Measurements from ENCODE around the gene HGFAC.

The HGFAC gene

DNA sequence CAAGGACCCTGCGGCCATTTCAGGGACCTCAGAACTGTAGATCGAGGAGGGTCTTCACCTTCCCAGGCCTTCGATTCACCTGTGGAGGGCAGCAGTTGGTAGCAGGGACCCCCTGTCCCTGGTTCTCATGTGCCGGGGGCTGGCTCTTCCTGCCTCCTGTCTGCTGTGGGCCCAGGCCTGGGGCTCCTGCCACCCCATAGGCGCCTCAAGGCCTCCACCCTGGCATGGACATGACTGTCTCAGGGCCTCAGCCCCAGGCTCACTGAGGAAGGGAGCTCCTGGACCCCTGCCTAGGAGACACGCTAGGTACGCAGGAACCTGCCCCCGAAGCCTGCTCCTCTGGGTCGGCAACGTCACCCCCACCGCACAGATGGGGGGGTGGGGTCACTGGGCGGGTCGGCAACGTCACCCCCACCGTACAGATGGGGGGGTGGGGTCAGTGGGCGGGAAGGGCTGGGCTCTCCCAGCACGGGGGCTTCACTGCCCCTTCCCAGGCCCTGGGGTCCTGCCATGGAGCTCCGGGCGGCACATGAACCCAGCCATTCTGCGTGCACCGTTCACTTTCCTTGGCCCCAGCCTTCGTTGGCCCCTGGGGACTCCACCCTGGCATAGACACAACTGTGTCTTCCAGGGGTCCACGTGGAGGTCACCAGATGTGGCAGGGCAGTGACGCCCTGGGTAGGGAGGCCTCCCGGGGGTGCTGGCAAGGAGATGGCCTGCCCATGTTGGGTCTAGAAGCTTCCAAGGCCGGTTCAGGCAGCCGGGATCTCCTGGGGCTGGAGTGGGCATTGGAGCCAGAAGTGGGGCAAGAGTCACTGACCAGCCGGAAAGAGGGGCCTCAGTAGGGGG is 3.5 kb upstream of the HGFAC start:
- TF ChIP-seq CTCF (IDR thresholded peaks at IDR 0.05; ENCODE audit: low read depth, low read length, poor library complexity, severe bottlenecking) (no peak), EZH2phosphoT487 (IDR thresholded peaks at IDR 0.05; ENCODE audit: borderline replicate concordance, low read length) (no peak)
- H3K4me3 ChIP-seq (ENCODE audit: low read length), result no peak overlapping the region
- no peaks in the 10 kb centered on the region for H3K36me3 ChIP-seq (ENCODE audit: control insufficient read depth, low read length)
- no peaks in the 10 kb centered on the region for H3K79me2 ChIP-seq (ENCODE audit: control insufficient read depth, low read length)
- H3K4me1 ChIP-seq (ENCODE audit: control insufficient read depth, low read length), result no peaks in the 10 kb centered on the region
- no peaks in the 10 kb centered on the region for H3F3A ChIP-seq (ENCODE audit: control insufficient read depth, insufficient read depth)
- no peaks in the 10 kb centered on the region for H4K20me1 ChIP-seq (ENCODE audit: control insufficient read depth, insufficient read depth, low read depth, low read length)
- no peaks in the 10 kb centered on the region for H3K9me3 ChIP-seq (ENCODE audit: control insufficient read depth, insufficient read depth, low read length)
- no peaks in the 10 kb centered on the region for H3K9me2 ChIP-seq (replicated peaks; ENCODE audit: control insufficient read depth, low read length)
- H3K27ac ChIP-seq (ENCODE audit: low read depth, low read length), result no peak overlapping the region
- H3K27me3 ChIP-seq (ENCODE audit: control insufficient read depth, low read length), result no peaks in the 10 kb centered on the region
- H3K4me2 ChIP-seq (ENCODE audit: low read length), result no peak overlapping the region

DNA sequence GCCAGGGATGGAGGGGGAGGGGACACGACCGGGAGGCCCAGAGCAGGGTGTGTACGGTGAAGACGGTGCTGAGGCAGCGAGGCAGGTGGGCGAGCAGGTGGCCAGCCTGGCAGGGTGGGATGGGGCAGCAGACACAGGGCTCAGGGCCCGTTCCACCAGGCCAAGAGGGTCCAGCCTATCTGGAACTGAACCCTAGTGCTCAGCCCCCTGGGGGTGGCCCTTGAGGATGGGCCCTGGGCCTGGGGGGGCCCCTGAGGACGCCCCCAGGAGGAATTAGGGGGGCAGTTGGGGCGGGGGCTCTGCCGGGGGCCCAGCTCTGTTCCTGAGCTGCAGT is 3.0 kb upstream of the HGFAC start:
- no peak overlapping the region for H3K4me3 ChIP-seq (ENCODE audit: low read length)
- H3K27ac ChIP-seq (ENCODE audit: low read depth, low read length), result no peak overlapping the region
- no peaks in the 10 kb centered on the region for H3K27me3 ChIP-seq (ENCODE audit: control insufficient read depth, low read length)
- H3K9me3 ChIP-seq (ENCODE audit: control insufficient read depth, insufficient read depth, low read length), result no peaks in the 10 kb centered on the region
- H3F3A ChIP-seq (ENCODE audit: control insufficient read depth, insufficient read depth), result no peaks in the 10 kb centered on the region
- H3K36me3 ChIP-seq (ENCODE audit: control insufficient read depth, low read length), result no peaks in the 10 kb centered on the region
- no peaks in the 10 kb centered on the region for H3K4me1 ChIP-seq (ENCODE audit: control insufficient read depth, low read length)
- no peak overlapping the region for H3K4me2 ChIP-seq (ENCODE audit: low read length)
- TF ChIP-seq EZH2phosphoT487 (IDR thresholded peaks at IDR 0.05; ENCODE audit: borderline replicate concordance, low read length) (no peak), CTCF (IDR thresholded peaks at IDR 0.05; ENCODE audit: low read depth, low read length, poor library complexity, severe bottlenecking) (no peak)
- no peaks in the 10 kb centered on the region for H3K9me2 ChIP-seq (replicated peaks; ENCODE audit: control insufficient read depth, low read length)
- H3K79me2 ChIP-seq (ENCODE audit: control insufficient read depth, low read length), result no peaks in the 10 kb centered on the region
- no peaks in the 10 kb centered on the region for H4K20me1 ChIP-seq (ENCODE audit: control insufficient read depth, insufficient read depth, low read depth, low read length)

GRCh38 chr4:3439391-3439790 is 2.4 kb upstream of the HGFAC start:
- no peak for TF ChIP-seq EZH2phosphoT487 (IDR thresholded peaks at IDR 0.05; ENCODE audit: borderline replicate concordance, low read length)
- no peak for TF ChIP-seq CTCF (IDR thresholded peaks at IDR 0.05; ENCODE audit: low read depth, low read length, poor library complexity, severe bottlenecking)
- no peaks in the 10 kb centered on the region for H3K9me3 ChIP-seq (ENCODE audit: control insufficient read depth, insufficient read depth, low read length)
- H3K9me2 ChIP-seq (replicated peaks; ENCODE audit: control insufficient read depth, low read length), result no peaks in the 10 kb centered on the region
- no peaks in the 10 kb centered on the region for H3K4me1 ChIP-seq (ENCODE audit: control insufficient read depth, low read length)
- H3K36me3 ChIP-seq (ENCODE audit: control insufficient read depth, low read length), result no peaks in the 10 kb centered on the region
- no peak overlapping the region for H3K4me2 ChIP-seq (ENCODE audit: low read length)
- H3F3A ChIP-seq (ENCODE audit: control insufficient read depth, insufficient read depth), result no peaks in the 10 kb centered on the region
- H3K27ac ChIP-seq (ENCODE audit: low read depth, low read length), result no peak overlapping the region
- no peaks in the 10 kb centered on the region for H4K20me1 ChIP-seq (ENCODE audit: control insufficient read depth, insufficient read depth, low read depth, low read length)
- H3K4me3 ChIP-seq (ENCODE audit: low read length), result no peak overlapping the region
- no peaks in the 10 kb centered on the region for H3K27me3 ChIP-seq (ENCODE audit: control insufficient read depth, low read length)
- no peaks in the 10 kb centered on the region for H3K79me2 ChIP-seq (ENCODE audit: control insufficient read depth, low read length)
